Non-pigmented ciliary epithelial cell (primary cell): ENCODE data around the gene RETREG1.
"Not testable (repeated sequence)": the region's sequence is repeated elsewhere in the genome, so short reads cannot be mapped to it uniquely, and the experiment has no call there.

Experiments
- DNase-seq: peaks from one replicate; pipeline ENCODE4 v3.0.0-alpha.2; 2010; ENCODE audit warnings: low read depth

RETREG1 gene

GRCh38 chr5:16483361-16483760, 133.4 kb downstream of the RETREG1 start:
- no peak for DNase-seq

- DNase-seq, result no peak
Measured at GRCh38 chr5:16482891-16483290, 133.9 kb downstream of the RETREG1 start.

- no peak for DNase-seq
Measured at GRCh38 chr5:16480821-16481538, 135.8 kb downstream of the RETREG1 start.

GRCh38 chr5:16480144-16480543, 136.7 kb downstream of the RETREG1 start:
- DNase-seq, result no peak

GRCh38 chr5:16477541-16477940, 139.3 kb downstream of the RETREG1 start:
- DNase-seq, result no peak

- DNase-seq, result not testable (repeated sequence)
Measured at GRCh38 chr5:16476417-16476816, 140.4 kb downstream of the RETREG1 start.

- no peak for DNase-seq
Measured at GRCh38 chr5:16471387-16471786, 145.4 kb downstream of the RETREG1 start.

GRCh38 chr5:16467363-16468219, 149.2 kb downstream of the RETREG1 start:
- peak; percentile 58 for DNase-seq

GRCh38 chr5:16465544-16466432, 151.0 kb downstream of the RETREG1 start, which contains the start of gene ZNF622:
TSS of gene ZNF622 (minus strand) at chr5:16465800. CDS start at chr5:16465665, 135 bp downstream.
- no peak for DNase-seq

- no peak for DNase-seq
Measured at GRCh38 chr5:16464664-16465543, 151.9 kb downstream of the RETREG1 start.

- no peak for DNase-seq
Measured at GRCh38 chr5:16464231-16464630, 152.6 kb downstream of the RETREG1 start.

- DNase-seq, result peak; percentile 89
Measured at GRCh38 chr5:16461782-16462181, 155.0 kb downstream of the RETREG1 start.

- DNase-seq, result peak; percentile 71
Measured at GRCh38 chr5:16461026-16461425, 155.8 kb downstream of the RETREG1 start.

- no peak for DNase-seq
Measured at GRCh38 chr5:16459451-16459850, 157.3 kb downstream of the RETREG1 start.

GRCh38 chr5:16457853-16458252, 158.9 kb downstream of the RETREG1 start:
- DNase-seq, result no peak

- DNase-seq, result no peak
Measured at GRCh38 chr5:16457451-16457850, 159.3 kb downstream of the RETREG1 start.

GRCh38 chr5:16456103-16456832, 160.5 kb downstream of the RETREG1 start:
- DNase-seq, result no peak

- no peak for DNase-seq
Measured at GRCh38 chr5:16455668-16456067, 161.1 kb downstream of the RETREG1 start.

GRCh38 chr5:16454686-16455085, 162.1 kb downstream of the RETREG1 start:
- DNase-seq, result no peak

GRCh38 chr5:16453609-16454008, 163.2 kb downstream of the RETREG1 start:
- DNase-seq, result no peak
